ENCODE data around the gene SCAMP4.

The SCAMP4 gene, protein sequence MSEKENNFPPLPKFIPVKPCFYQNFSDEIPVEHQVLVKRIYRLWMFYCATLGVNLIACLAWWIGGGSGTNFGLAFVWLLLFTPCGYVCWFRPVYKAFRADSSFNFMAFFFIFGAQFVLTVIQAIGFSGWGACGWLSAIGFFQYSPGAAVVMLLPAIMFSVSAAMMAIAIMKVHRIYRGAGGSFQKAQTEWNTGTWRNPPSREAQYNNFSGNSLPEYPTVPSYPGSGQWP

DNA sequence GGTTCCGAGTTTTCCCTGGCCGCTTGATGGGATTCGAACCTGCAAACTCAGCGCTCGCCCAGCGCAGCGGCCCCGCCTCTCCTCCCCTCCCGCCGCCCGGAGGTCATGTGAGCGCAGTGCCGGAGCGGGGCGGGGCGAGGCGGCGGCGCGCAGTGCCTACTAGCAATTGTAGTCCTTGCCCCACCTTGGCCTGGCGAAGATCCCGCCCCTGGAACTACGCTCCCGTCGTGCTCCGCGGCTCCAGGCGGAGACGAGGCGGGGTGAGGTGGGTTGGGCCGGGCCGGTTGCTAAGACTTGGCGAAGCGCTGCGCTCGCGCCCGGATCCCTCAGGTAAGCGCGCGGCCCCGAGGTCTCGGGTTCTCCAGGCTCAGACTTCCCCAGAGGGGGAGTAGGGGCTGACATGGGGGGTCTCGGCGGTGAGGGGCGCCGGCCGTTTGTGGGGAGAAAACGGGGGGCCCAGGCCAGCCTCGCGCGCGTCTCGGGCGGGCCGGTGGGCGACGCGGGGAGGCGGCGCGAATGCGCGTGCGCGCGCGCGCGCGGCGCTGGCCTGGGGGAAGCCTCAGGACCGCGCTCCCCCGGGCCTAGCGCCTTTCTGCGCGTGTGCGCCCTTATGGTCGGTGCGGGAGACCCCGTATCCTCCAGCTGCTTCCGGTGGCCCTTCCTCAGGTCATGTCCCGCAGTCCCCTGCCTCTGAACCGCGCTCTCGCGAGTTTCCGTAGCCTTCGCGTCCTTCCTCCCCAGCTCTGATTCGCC lies at the start of gene SCAMP4, which contains the start of gene ADAT3:
Gene SCAMP4, plus strand, starts transcription at position 290 of the 753 bp plus-strand sequence. CDS start 9,621 bp downstream, outside the sequence.
Gene ADAT3, plus strand, starts transcription at position 290 of the 753 bp plus-strand sequence. CDS start 6,649 bp downstream, outside the sequence.
- peak; percentile 98 for DNase-seq (ENCODE audit: low read depth, low spot score)
- H3K27ac ChIP-seq = peak within 1 kb of the TSS; percentile 86

DNA sequence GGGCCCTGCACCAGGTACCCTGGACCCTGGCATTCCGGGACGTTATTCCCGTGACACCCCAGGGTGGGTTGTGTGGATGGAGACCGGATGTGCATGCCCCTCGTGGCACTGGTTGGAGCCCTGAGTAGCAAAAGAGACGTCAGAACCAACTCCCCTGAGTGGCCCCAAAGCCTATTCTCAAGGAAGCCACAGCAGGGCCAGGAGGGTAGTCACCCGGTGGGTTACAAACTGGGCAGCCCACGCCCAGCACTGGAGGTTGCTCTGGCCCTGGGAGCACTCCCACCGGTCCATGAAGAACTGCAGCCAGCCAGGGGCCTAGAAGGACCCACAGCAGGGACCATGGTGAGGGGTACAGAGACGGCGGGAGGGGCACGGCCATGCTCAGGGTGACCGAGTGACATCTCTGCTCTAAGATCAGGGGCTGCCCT lies 49.4 kb upstream of the SCAMP4 start:
- peak overlapping the region; percentile 90 for H3K27ac ChIP-seq
- no peak for DNase-seq (ENCODE audit: low read depth, low spot score)

DNA sequence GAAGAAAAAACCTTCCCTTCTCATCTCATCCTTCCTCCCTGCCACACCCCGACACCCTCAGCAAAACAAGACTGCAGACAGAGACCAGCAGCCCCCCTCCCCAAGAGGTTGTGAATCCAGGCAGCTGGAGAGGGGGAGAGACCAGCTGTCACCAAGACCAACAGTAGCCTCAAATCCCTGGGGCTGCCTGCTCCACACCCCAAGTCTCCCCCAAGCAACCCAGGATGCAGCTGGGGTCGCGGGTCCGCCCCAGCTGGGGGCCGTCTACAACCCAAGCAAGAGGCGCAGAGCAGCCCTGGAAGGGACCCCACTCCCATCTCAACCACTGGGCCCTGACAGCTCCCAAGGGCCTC lies 48.9 kb upstream of the SCAMP4 start:
- peak overlapping the region; percentile 90 for H3K27ac ChIP-seq
- no peak for DNase-seq (ENCODE audit: low read depth, low spot score)

DNA sequence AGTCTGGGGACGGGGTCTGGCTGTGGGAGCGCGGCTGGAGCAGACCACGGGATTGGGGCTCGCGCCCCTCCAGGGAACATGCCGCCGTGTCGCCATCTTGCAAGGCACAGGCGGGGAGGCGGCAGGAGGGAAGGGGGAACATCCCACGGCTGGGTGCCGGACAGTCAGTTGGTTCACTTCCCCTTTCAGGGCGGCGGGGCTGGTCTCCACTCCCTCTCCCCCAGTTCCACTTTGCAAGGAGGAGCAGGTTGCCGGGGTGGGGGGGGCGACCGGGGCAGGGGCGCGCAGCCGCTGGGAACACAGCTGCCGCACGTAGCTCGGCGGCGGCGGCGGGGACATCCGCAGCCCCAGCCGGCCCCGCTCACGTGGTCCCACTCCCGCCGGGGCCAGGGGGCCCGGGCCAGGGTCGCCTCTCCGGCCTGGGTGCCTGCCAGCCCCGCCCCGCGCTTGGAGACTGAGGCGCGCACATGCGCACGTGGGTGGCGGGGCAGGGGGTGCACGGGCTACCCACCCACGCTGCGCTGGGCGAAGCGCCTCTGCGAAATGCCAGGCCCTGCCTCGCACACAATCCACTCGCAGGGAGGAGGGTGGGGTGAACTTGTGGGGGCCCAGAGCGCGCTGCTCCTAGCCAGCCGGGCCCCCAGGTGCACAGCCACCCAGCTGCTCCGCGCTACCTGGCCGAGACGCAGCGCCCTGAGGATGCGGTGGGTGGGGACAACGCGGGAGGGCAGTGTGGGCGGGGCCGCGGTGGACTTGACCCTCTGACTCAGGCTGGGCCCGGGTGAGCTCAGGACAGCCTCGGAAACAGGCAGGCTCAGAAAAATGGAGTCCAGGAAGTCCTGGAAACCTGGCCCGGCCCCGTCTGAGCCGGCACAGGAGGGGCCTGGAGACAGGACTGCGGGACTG lies 48.2 kb upstream of the SCAMP4 start:
- peak overlapping the region; percentile 90 for H3K27ac ChIP-seq
- DNase-seq (ENCODE audit: low read depth, low spot score) = peak; percentile 18

DNA sequence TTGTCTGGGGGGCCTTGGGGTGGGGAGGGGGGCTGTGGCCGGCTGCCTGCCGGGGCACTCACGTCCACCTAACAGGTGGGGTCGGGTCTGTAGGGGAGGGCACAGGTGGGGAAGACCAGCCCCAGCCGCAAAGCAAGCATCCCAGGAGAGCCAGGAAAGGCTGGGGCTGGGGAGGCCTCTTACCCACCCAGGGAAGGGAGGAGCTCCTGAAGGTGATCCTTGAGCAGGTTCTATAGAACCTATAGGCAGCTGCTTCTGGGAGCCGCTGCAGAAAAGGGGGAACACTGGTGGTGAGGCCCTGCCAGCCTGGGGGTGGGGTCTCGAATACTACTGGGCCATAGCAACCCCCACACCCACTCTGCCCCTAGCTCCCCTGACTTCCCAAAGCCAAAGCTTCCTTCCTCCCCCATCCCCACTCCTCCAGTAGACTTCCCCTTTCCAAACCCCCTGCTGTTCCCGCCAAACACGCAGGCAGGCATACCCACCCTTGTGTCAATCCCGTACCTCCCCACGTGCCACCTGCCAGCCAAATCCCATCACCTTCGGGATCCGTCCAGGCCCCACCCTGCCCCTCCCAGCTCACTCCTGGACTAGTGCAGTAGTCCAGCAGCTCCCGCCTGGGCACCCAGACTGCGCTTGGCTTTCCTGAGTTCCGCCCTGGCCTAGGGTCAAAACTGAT lies 47.4 kb upstream of the SCAMP4 start:
- DNase-seq (ENCODE audit: low read depth, low spot score) = no peak
- H3K27ac ChIP-seq = peak overlapping the region; percentile 90

DNA sequence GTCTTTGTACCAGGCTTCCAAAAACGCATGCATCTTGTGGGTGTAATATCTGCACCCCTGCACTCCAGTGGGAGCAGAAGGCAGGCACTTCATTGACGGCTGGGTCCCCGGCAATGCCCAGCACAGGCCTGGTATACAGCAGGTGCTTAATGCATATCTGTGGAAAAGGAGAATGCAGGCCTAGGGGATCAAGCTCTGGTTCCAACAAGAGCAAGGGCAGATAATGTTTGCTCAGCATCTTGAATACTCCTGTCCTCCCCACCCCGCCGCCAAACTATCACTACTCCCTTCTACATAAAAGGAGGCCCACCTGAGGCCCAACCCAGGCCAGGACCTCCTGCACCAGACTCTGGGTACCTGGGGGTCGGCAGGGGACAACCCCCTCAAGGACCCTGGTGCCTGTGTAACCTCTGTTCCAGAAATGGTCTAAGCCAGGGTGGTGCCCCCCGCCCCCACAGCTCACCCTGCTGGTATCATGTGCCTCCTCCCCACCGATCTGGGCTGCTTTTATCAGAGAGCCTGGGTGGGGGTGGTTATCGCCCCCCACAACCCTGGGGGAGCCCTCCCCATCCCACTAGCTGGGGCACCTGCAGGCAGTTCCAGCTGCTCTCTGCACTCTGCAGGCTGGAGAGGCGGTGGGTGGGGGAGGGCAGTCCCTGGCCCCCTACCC lies 46.7 kb upstream of the SCAMP4 start:
- DNase-seq (ENCODE audit: low read depth, low spot score) = no peak
- H3K27ac ChIP-seq = peak overlapping the region; percentile 90

DNA sequence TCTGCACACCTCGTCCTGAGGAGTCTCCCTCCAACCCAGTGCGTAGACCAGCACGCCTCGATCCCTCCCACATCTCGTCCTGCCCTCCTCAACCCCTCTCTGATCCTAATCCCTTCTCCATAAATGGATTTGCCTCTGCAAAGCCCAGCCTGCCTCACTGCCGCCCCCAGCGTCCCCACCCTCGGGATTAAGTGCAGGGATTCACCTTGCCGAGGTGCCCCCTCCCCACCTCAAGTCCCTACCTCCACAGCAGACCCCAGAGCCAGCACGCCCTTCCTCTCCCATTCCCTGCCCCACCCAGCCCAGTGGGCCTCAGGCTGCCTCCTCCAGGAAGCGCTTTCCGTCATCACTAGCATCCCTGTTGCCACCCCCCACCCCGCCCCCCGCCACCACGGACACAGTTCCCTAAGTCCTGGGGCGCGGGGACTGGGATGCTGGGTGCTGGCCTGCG lies 45.8 kb upstream of the SCAMP4 start:
- no peak overlapping the region for H3K27ac ChIP-seq

DNA sequence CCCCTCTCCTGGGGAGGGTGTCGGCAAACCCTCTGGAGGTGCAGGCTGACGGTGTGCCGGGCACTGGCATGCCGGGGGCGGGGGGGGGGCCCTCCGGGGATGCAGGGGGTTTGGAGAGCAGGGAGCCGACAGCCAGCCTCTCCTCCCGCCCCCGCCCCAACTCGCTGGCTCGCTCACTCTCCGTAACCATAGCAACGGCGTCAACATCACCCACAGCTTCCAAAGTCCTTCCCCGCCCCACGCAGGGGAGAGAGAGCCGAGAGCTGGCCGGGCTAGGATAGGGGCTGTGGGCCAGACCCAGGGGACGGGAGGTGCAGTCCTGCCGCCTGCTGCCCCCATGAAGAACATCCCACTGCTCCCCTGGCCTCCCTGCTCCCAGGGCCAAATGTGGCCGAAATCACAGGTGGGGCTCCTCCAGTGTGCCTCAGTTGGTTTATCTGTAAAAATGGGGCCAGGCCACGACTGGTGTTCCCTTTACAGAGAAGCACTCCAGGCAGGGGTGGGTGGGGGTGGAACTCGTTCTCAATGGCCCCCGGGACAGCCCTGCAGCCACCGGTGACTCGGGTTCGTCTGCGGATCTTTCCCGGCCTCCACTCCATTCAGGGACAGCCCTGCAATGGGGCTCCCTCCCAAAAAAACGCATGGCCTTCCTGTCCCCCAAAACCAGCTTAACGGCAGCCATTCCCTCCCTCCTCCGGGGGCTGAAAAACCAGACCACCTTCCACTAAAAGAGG lies 45.0 kb upstream of the SCAMP4 start:
- DNase-seq (ENCODE audit: low read depth, low spot score) = no peak
- no peak overlapping the region for H3K27ac ChIP-seq

More for the DNA sequence above, 45.8 kb upstream of the SCAMP4 start:
- no peak for DNase-seq (ENCODE audit: low read depth, low spot score)

DNA sequence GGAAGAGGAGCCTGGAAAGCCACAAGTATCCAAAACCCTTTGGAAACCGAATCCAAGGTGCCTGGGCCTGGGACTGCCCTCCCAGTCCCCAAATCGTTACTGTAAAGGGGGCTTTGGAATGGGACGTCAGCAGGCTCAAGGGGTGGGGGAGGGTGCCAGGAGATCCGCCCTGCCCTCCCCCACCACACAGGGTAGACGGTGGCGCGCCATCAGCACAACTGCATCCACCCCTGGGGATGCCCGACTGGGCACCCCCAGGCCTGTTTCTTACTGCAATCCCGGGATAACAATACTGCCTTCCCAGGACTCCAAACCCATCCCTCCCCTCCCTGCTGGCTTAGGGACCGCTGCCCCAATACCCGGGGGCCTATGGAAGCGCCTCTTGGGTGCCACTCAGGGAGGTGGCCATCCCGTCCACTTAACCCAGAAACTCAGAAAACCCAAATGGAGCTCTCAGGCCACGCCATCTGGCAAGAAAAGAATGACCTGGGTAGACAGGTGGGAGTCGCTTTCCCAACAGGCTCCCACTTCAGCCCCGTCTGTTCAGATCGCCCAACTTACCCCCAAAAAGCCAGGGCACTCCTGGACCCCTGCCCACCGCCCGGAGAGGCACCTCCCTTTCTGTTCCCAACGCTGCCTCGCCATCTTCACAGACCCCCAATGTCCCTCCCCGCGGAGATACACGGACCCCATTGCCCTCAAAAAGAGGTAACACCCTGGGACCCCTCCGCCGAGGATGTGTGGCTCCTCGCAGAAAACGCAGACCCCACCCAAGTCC lies 44.2 kb upstream of the SCAMP4 start:
- no peak for DNase-seq (ENCODE audit: low read depth, low spot score)
- H3K27ac ChIP-seq = no peak overlapping the region

DNA sequence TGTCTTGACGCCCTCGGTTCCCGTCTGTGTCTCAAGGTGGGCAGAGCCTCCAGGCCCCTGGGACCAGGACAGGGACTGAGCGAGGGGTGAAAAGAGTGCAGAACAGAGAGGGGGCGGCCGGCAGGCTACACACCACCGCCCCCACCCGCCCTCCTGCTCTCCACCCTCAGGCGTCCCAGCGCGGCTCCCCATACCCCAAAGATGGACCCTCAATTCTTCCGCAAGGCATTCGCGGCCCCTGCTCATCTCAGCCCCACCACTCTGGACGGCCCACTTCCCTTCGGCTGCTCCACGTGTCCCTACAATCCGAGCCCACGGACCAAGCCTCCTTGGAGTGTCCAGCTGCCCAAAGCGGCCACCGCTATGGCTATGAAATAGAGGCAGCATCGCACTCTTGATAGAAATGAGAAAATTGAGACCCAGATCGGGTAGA lies 43.6 kb upstream of the SCAMP4 start:
- H3K27ac ChIP-seq = no peak overlapping the region
- DNase-seq (ENCODE audit: low read depth, low spot score) = no peak

DNA sequence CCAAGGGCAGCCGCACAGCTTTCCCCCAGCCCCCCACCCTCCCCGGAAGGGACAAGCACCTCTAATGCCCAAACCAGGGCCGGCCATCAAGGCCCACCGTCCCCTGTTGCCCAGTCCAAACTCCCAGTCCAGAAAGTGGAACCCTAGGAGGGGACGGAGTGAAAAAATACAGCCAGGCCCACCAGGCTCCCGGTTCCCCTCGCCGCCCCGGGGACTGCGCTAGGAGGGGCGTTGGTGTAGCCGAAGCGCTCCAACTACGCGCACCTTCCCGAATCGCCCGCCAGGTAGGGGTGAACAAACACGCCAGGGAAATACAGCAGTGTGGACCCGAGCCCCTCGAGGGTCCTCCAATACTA lies 43.2 kb upstream of the SCAMP4 start:
- peak overlapping the region; percentile 81 for H3K27ac ChIP-seq
- DNase-seq (ENCODE audit: low read depth, low spot score) = no peak

DNA sequence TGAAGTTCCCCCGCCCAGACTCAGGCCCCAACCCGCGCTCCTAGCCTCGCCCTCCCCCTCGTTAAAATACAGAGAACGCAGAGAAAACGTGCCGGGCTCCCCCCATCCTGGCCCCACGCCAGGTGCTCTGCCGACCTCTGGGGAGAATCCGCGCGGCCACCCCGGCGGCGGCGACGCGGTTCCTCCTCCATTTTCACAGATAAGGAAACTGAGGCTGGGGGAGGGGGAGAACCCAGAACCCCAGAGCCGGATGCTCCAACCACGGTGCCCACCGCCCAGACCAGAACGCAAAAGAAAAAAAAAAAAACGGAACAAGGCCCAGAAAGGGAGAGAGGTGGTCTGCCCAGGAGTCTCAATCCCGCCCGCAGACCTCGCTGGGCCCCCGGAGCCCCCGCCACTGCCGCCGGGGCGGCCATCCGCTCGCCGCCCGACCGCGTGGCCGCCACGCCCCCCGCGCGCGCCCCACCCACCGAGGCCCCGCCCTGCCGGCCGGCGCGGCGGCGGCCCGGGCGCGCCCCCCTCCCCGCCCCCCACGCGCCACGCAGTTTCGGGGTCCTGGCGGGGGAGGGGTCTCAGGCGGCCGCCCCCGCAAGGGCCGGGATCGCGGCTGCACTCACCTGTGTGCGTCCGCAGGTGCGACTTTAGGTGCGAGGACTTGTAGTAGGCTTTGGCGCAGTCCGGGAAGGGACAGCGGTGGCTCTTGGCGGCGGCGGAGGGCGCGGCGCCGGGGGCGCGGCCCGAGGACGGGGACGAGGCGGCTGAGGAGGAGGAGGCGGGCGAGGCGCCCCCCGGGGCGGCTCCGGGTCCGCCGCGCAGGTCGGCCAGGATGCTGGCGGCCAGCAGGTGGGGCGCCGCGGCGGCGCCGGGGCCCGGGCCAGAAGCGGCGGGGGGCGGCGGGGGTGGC lies 42.5 kb upstream of the SCAMP4 start:
- no peak for DNase-seq (ENCODE audit: low read depth, low spot score)
- peak overlapping the region; percentile 81 for H3K27ac ChIP-seq

DNA sequence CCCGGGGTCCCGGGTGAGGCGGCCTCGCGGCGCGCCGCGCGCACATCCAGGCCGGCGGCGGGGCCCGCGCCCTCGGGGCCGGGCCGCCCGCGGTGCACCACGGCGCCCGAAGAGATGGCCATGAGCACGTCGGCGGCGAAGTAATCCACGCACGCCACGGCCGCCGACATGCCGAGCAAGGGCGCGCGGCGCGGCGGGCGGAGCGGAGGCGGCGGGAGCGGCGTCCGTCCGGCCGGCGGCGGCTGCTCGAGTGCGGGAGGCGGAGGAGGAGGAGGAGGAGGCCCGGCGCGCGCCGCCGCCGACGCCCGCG lies 41.9 kb upstream of the SCAMP4 start, which contains the start of gene KLF16:
Gene KLF16, minus strand, starts transcription at position 252 of the 310 bp plus-strand sequence. Its CDS starts 82 bp downstream, at position 170.
- peak within 1 kb of the TSS; percentile 81 for H3K27ac ChIP-seq
- DNase-seq (ENCODE audit: low read depth, low spot score) = no peak

DNA sequence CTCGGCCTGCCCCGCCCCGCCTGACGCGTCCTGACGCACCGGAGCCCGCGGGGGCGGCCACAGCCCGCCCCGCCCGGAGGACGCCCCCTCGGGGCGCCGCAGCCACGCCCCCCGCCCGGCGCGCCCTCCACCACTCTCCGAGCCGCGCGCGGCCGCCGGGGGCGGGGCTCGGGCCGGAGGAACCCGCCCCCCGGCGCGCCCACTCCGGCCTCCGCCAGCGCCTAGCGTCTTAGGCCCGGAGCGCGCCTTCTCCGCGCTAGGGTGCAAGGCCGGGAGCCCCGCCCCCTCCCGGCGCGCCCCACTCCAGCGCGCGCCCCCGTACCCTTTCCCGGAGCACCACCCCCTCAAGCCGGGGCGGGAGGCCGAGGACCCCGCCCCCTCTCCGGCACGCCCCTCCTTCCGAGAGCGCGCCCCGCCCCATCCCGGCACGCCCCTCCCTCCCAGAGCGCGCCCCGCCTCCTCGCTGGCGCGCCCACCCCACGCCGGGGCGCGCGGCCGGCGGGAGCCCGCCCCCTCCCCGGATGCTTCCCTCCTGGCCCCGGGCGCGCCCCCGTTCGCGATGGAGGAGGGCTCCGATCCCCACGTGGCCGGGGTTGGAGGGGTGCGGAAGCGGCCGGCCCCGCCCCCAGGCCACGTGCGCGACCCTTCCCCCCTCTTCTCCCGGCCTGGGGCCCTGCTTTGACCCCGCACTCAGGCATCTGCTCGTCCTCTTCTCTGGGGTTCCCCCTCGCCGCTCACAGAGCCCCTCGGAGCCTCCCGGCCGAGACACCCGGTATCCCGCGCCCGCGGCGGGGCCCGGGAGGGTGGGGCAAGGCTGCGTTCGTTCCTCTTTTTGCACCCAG lies 41.3 kb upstream of the SCAMP4 start:
- peak; percentile 45 for DNase-seq (ENCODE audit: low read depth, low spot score)

DNA sequence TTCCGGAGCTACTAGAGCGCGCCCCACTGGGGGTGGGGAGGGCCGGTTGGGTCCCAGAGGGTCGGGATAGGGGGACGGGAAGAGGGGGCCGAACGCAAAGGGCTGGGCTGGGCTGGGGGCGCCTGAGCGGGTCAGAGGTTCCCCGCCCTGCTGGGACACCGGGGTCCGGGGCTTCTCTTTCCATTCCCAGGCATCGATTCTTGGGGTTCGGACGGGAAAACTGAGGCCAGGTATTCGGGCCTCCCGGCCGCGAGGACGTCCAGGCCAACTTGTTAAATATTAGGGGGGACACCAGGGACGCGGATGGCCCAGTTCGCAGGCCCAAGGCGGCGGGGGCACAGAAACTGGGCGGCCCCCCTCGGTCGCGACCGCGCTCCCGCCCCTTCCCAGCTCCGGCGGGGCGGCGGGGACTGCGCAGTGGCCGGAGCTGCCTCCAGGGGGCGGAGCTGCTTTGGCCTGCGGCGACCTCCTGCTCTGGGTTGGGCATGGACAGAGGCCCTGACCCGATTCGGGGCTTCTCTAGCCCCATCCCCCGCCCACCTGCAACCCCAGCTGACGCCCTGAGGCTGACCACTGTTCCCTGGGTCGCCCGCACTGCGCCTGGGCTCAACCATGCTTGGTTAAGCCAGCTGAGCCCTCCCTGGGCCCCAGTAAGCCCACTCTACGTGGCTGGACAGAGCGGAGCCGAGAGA lies 40.6 kb upstream of the SCAMP4 start:
- H3K27ac ChIP-seq = peak overlapping the region; percentile 81
- no peak for DNase-seq (ENCODE audit: low read depth, low spot score)

More for the DNA sequence above, 41.3 kb upstream of the SCAMP4 start:
- peak overlapping the region; percentile 81 for H3K27ac ChIP-seq
